Measurements from ENCODE around the gene TKFC. TPM values are rescaled to one million over a fixed set of nuclear protein-coding genes. Genes with fewer than 3 reads are reported as not detected.
A peak's percentile ranks its signal among the peaks of the same experiment; 100 is the strongest.

The TKFC gene
- total RNA-seq, 2 experiments from 2014 or later, result 31.5 to 34.3 TPM

DNA sequence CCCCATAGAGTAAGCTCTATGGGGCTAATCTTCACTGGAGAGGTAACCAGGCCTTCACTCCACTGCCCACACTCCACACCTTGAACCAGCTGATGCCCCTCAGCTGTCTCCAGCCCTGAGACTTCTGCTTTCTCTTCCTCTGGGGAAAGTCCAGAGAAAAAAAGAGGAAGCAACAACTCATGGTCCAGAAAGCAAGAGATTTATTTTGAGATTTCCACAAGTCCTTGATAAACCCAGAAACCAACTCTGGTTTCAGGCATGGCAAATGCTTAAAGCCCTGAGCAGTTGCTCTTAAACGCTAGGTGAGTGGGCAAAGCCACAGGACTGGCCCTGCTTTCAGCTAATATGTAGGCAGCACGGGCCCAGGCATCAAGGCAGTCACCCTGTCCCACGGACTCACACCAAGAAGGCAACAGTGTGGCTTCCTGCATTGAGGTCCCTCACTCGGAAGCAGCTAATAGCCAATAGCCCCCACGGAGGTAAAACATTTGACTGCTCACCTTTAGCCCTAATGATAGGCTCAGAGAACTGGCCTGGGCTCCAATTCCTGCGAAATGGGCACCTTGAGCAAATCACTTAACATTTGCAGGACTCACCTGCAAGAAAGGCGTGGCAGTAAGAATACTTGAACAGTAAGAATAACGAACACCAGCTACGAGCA lies 24.3 kb downstream of the TKFC start:
- H3K4me3 Mint-ChIP-seq, result no peak overlapping the region
- no peaks in the 10 kb centered on the region for H3K27me3 Mint-ChIP-seq
- H3K36me3 Mint-ChIP-seq, result peaks cover 14% of the 10 kb centered on the region
- no peak for DNase-seq
- H3K27ac Mint-ChIP-seq, result peak overlapping the region; percentile 47
- peaks cover 25% of the 10 kb centered on the region for H3K4me1 Mint-ChIP-seq
- POLR2A ChIA-PET, result no interaction called here
- ATAC-seq (ENCODE audit: low read depth), result no peak
- no peaks in the 10 kb centered on the region for H3K9me3 Mint-ChIP-seq

DNA sequence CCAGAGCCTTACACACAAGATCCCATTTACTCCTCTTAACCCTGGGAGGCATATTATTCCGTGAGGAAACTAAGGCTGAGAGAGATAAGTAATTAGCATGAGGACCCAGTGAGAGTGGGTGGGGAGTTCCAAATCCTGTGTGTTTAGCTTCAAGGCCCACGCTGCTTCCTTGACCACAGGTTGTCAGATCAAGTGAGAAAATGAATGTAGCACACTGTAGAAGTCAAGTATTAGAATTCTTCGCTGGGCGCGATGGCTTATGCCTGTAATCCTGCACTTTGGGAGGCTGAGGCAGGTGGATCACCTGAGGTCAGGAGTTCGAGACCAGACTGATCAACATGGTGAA lies 24.8 kb downstream of the TKFC start:
- H3K27me3 Mint-ChIP-seq, result no peaks in the 10 kb centered on the region
- no peaks in the 10 kb centered on the region for H3K9me3 Mint-ChIP-seq
- POLR2A ChIA-PET, result no interaction called here
- ATAC-seq (ENCODE audit: low read depth) (no peak), DNase-seq (no peak)
- no peak overlapping the region for H3K27ac Mint-ChIP-seq
- peaks cover 27% of the 10 kb centered on the region for H3K4me1 Mint-ChIP-seq
- no peak overlapping the region for H3K4me3 Mint-ChIP-seq
- peaks cover 10% of the 10 kb centered on the region for H3K36me3 Mint-ChIP-seq

DNA sequence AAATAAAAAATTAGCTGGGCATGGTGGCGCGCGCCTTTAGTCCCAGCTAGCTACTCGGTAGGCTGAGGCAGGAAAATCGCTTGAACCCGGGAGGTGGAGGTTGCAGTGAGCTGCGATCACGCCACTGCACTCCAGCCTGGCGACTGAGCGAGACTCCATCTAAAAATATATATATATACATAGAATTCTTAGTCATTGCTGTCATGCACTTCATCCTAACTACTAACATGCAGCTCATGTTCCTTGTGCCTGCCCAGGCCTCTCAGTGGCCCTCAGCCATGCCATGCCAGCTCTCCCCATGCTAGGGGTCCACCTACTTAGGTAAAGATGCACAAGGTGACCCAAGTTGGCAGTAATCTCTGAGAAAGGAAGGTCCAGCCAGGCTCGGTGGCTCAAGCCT lies 25.5 kb downstream of the TKFC start:
- POLR2A ChIA-PET, result no interaction called here
- peaks cover 5% of the 10 kb centered on the region for H3K36me3 Mint-ChIP-seq
- no peak for DNase-seq
- peaks cover 30% of the 10 kb centered on the region for H3K4me1 Mint-ChIP-seq
- no peak for ATAC-seq (ENCODE audit: low read depth)
- H3K27me3 Mint-ChIP-seq, result no peaks in the 10 kb centered on the region
- H3K27ac Mint-ChIP-seq, result no peak overlapping the region
- H3K4me3 Mint-ChIP-seq, result no peak overlapping the region
- no peaks in the 10 kb centered on the region for H3K9me3 Mint-ChIP-seq

- POLR2A ChIA-PET, result no interaction called here
- ATAC-seq (ENCODE audit: low read depth) (no peak), DNase-seq (no peak)
- Mint-ChIP-seq H3K36me3 (peaks cover 6% of the 10 kb centered on the region), H3K4me3 (no peak overlapping the region), H3K27me3 (no peaks in the 10 kb centered on the region), H3K9me3 (no peaks in the 10 kb centered on the region), H3K27ac (peak overlapping the region; percentile 12), H3K4me1 (peaks cover 34% of the 10 kb centered on the region)
Observed at GRCh38 chr11:61359516-61359915, 26.5 kb downstream of the TKFC start.

DNA sequence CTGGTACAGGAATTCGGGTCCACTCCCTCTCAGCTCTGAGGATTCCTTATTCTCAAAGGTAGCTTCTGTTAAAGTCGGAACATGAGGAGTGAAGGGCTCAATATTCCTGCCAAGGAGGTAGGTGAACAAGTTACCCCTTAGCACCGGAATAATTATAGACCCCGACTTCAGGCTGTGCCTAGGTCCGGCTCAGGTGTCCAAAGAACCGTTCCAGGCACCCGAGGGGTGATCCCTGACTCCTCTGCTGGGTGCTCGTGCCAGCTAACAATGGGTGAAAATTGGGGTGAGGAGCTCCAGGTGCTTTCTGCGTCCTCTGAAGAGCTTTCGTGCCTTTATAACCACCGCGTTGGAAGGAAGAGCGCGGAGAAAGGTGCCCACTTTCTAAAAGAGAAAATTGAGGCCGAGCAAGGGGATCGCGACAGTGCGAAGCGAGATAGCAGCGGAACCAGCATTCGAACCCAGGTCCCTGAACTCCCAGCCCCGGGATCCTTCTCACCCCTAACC lies 28.3 kb downstream of the TKFC start:
- no peaks in the 10 kb centered on the region for H3K9me3 Mint-ChIP-seq
- POLR2A ChIA-PET, result interaction anchor here (1.1 to 3.7 kb wide), 13 partner anchors 10 to 68 kb away, joined by 3 to 36 read pairs (median 11); partner anchors contain the start of genes CPSF7, DDB1, SDHAF2 and TKFC
- ATAC-seq (ENCODE audit: low read depth) (no peak), DNase-seq (no peak)
- H3K27me3 Mint-ChIP-seq, result no peaks in the 10 kb centered on the region
- peaks cover 36% of the 10 kb centered on the region for H3K4me1 Mint-ChIP-seq
- peak overlapping the region; percentile 94 for H3K27ac Mint-ChIP-seq
- H3K36me3 Mint-ChIP-seq, result peaks cover 4% of the 10 kb centered on the region
- H3K4me3 Mint-ChIP-seq, result peak overlapping the region; percentile 95

DNA sequence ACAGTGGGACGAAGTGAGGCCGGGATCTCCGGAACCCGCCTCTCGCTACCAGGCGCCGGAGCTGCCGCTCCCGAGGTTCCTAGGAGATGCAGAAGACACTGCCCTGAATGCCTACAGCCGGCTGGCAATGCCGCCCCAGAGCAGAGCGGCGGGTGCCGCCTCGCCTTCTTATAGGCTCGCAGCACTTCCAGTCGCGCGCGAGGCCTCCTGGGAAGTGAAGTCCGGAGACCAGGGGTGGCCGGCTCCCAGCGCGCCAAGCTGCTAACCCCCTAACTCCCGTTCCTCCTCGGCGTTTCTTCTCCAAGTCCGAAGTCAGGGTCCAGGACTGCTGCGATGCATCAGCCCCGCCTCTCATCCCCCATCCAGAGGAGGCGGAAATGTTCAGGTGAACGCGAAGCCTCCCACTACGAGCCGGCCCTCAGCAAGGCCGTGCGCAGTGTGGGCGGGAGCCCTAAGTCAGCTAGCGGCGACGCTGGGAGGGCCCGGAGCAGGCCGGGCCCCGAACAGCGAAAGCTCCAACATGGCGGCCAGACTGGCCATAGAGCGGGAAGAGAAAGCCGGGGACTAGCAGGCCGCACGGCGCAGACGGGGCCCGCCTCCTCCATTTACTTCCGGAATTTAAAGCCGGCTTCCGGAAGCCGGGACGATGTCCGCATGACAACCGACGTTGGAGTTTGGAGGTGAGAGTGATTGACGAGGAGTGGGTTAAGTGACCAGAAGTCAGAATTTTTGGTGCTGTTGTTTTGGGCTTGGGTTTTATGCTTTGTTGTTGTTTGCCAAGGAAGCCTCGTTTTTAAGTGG lies 28.9 kb downstream of the TKFC start, which contains the start of the genes CYB561A3 and TMEM138:
TSS of gene CYB561A3 (minus strand) at position 142 of the 801 bp plus-strand sequence. CDS start 5,169 bp downstream, outside the sequence.
TSS of gene TMEM138 (plus strand) at position 634 of the 801 bp plus-strand sequence. CDS start 2,017 bp downstream, outside the sequence.
- POLR2A ChIA-PET, result interaction anchor here (0.7 to 3.7 kb wide), 15 partner anchors 9 to 68 kb away, joined by 3 to 36 read pairs (median 11); partner anchors contain the start of genes CPSF7, DDB1, SDHAF2 and TKFC
- ATAC-seq (ENCODE audit: low read depth) (peak; percentile 95), DNase-seq (peak; percentile 86)
- Mint-ChIP-seq H3K27ac (peak within 1 kb of the TSS; percentile 94), H3K9me3 (no peaks in the 10 kb centered on the region), H3K4me1 (peaks cover 34% of the 10 kb centered on the region), H3K27me3 (no peaks in the 10 kb centered on the region), H3K4me3 (peak within 1 kb of the TSS; percentile 95), H3K36me3 (peaks cover 2% of the 10 kb centered on the region)

DNA sequence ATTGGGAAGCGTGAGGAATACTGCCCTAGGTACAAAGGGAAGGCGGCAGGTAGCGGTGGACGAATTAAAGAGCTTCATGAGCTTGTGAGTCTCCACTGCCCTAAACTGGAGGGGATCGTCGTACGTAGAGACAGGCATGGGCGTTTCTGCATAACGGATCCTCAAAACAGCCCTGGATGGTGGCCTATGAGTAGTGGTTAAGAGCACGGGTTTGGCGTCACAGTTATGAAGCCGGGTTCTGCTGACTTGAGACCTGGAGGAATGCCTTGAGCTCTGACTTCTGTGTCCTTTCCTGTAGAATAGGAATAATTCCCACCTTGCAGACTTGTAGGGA lies 29.5 kb downstream of the TKFC start:
- DNase-seq (no peak), ATAC-seq (ENCODE audit: low read depth) (peak; percentile 28)
- POLR2A ChIA-PET, result interaction anchor here (0.7 to 3.7 kb wide), 15 partner anchors 8 to 1302 kb away, joined by 3 to 36 read pairs (median 11); partner anchors contain the start of genes C11orf98, CPSF7, DDB1 and SDHAF2
- Mint-ChIP-seq H3K36me3 (peaks cover 2% of the 10 kb centered on the region), H3K4me3 (peak overlapping the region; percentile 95), H3K4me1 (peaks cover 32% of the 10 kb centered on the region), H3K27me3 (no peaks in the 10 kb centered on the region), H3K27ac (peak overlapping the region; percentile 94), H3K9me3 (no peaks in the 10 kb centered on the region)

DNA sequence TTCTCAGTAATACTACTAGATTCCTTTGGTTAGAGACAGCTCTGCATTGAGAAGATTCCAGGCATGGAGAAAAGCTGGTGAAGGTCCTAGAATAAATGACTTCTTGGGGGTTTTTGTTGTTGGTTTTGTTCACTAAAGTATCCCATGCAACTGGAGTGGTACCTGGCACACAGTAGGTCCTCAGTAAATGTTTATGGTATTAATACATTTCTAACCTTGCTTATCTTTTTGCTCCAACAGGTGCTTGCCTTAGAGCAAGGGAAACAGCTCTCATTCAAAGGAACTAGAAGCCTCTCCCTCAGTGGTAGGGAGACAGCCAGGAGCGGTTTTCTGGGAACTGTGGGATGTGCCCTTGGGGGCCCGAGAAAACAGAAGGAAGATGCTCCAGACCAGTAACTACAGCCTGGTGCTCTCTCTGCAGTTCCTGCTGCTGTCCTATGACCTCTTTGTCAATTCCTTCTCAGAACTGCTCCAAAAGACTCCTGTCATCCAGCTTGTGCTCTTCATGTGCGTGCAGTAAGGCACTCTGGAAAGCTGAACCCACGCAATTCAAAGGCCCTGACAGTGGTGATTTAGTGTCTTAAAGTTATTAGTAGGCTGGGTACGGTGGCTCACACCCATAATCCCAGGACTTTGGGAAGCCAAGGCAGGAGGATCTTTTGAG lies 31.1 kb downstream of the TKFC start:
- no peak for ATAC-seq (ENCODE audit: low read depth)
- Mint-ChIP-seq H3K27me3 (no peaks in the 10 kb centered on the region), H3K4me3 (peak overlapping the region; percentile 95), H3K36me3 (peaks cover 11% of the 10 kb centered on the region), H3K4me1 (peaks cover 30% of the 10 kb centered on the region), H3K9me3 (no peaks in the 10 kb centered on the region), H3K27ac (peak overlapping the region; percentile 94)
- POLR2A ChIA-PET, result interaction anchor here (0.7 to 3.7 kb wide), 2 partner anchors 28 kb away, joined by 4 to 36 read pairs; partner anchors contain the start of gene TMEM216
- no peak for DNase-seq

DNA sequence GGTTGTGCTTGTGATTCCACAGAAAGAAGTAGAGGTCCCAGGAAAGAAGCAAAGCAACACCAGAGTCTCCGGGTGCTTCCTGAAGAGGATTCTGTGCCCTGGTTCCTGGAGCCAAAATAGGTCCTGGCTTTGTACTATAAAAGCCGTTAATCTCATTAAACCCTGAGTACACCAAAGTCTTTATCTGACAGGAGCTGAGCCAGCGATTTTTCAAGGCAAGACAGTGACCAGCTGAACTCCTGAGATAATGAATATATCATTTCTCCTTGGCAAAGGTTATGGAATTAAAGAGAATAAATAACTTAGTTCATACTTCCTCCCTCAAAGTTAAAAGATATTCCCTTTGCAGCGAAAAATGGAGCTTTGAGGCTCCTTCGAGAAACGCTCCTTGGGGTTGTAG lies 34.4 kb downstream of the TKFC start:
- H3K4me1 Mint-ChIP-seq, result peaks cover 22% of the 10 kb centered on the region
- no peak overlapping the region for H3K4me3 Mint-ChIP-seq
- POLR2A ChIA-PET, result no interaction called here
- peaks cover 32% of the 10 kb centered on the region for H3K36me3 Mint-ChIP-seq
- DNase-seq (no peak), ATAC-seq (ENCODE audit: low read depth) (no peak)
- H3K9me3 Mint-ChIP-seq, result no peaks in the 10 kb centered on the region
- H3K27me3 Mint-ChIP-seq, result no peaks in the 10 kb centered on the region
- H3K27ac Mint-ChIP-seq, result no peak overlapping the region

GRCh38 chr11:61368646-61369045 lies 35.6 kb downstream of the TKFC start:
- peaks cover 13% of the 10 kb centered on the region for H3K4me1 Mint-ChIP-seq
- ATAC-seq (ENCODE audit: low read depth) (no peak), DNase-seq (no peak)
- H3K27me3 Mint-ChIP-seq, result no peaks in the 10 kb centered on the region
- POLR2A ChIA-PET, result no interaction called here
- H3K27ac Mint-ChIP-seq, result no peak overlapping the region
- H3K36me3 Mint-ChIP-seq, result peaks cover 38% of the 10 kb centered on the region
- H3K4me3 Mint-ChIP-seq, result no peak overlapping the region
- no peaks in the 10 kb centered on the region for H3K9me3 Mint-ChIP-seq

GRCh38 chr11:61369372-61370348 lies 36.6 kb downstream of the TKFC start:
- H3K4me1 Mint-ChIP-seq, result peaks cover 9% of the 10 kb centered on the region
- DNase-seq (no peak), ATAC-seq (ENCODE audit: low read depth) (no peak)
- no peaks in the 10 kb centered on the region for H3K9me3 Mint-ChIP-seq
- H3K36me3 Mint-ChIP-seq, result peaks cover 39% of the 10 kb centered on the region
- H3K4me3 Mint-ChIP-seq, result no peak overlapping the region
- H3K27ac Mint-ChIP-seq, result no peak overlapping the region
- H3K27me3 Mint-ChIP-seq, result no peaks in the 10 kb centered on the region
- POLR2A ChIA-PET, result interaction anchor here (3.7 kb wide), 1 partner anchor 8 kb away, joined by 17 read pairs; the partner anchor contains the start of genes CYB561A3 and TMEM138

DNA sequence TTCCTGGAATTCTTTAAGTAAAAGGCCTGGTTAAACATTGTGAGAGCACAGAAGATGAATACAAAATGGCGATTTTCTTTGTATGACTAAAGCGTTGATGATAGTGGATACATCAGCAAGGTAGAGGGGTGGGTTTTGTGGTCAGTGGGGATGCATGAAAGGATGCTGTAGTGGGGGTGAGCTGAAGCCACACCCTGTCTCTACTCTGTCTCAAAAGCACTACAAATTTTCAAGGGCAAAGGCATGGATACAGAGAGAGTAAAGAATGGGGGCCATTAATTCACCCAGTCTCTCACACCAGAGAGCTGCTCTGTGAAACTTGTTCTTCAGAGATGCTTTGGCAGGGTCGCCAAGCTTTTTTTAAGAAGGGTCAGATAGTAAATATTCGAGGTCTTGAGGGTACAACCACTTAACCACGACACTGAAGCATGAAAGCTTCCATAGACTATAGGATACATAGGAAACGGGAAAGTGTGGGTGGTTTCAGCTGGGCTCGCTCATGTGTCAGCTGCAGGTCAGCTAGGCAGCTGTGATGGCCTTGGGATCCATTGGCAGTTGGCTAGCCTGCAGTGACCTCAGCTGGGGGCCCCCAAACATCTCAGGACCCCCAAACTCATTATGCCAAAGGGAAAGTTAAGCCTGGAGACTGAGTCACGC lies 37.4 kb downstream of the TKFC start:
- DNase-seq, result no peak
- POLR2A ChIA-PET, result interaction anchor here (3.7 kb wide), 1 partner anchor 9 kb away, joined by 17 read pairs; the partner anchor contains the start of genes CYB561A3 and TMEM138
- Mint-ChIP-seq H3K27me3 (no peaks in the 10 kb centered on the region), H3K4me3 (no peak overlapping the region), H3K27ac (no peak overlapping the region), H3K4me1 (peaks cover 9% of the 10 kb centered on the region), H3K36me3 (peaks cover 45% of the 10 kb centered on the region), H3K9me3 (peaks cover 2% of the 10 kb centered on the region)
- peak; percentile 33 for ATAC-seq (ENCODE audit: low read depth)

Measured in activated naive CD8-positive, alpha-beta T cell treated with anti-CD3 and anti-CD28 coated beads, Interleukin-2, amount 10 ng/mL, durations not matched to agents 7 days and 5 days (primary cell).